ENCODE results near the gene PKIB. TPM values are rescaled to one million over a fixed set of nuclear protein-coding genes. Genes with fewer than 3 reads are reported as not detected.

Gene PKIB
- total RNA-seq, 1 donor from 2014 or later = 48.5 TPM

DNA sequence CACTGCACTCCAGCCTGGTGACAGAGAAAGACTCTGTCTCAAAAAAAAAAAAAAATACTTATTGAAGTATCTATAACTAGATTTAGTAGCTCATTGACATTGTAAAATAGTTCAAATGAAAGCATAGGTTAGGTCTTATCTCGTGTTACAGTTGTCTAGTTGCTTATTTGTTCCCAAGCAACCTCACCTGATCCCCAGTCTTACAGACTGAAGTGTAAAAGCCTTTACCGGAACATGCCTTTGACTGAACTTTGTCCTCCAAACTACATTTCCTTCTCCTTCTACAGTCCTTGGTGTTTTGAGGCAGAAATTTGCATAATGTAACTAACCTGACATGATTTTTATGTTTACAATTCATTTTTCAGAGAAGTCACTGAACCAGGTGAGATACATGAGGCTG is 61.0 kb downstream of the PKIB start:
- H3K4me3 ChIP-seq (ENCODE audit: low read depth, low read length) = no peak overlapping the region
- DNase-seq (ENCODE audit: low read depth) = no peak
- no peak for TF ChIP-seq CTCF (conservative IDR thresholded peaks at IDR 0.05; ENCODE audit: low read depth, low read length)

GRCh38 chr6:122673343-122673961 is 63.2 kb downstream of the PKIB start:
- no peak for TF ChIP-seq CTCF (conservative IDR thresholded peaks at IDR 0.05; ENCODE audit: low read depth, low read length)
- DNase-seq (ENCODE audit: low read depth) = no peak

GRCh38 chr6:122676146-122676545 is 65.9 kb downstream of the PKIB start:
- TF ChIP-seq CTCF (conservative IDR thresholded peaks at IDR 0.05; ENCODE audit: low read depth, low read length) = no peak

More at GRCh38 chr6:122673343-122673961, 63.2 kb downstream of the PKIB start:
- H3K4me3 ChIP-seq (ENCODE audit: low read depth, low read length) = no peak overlapping the region

DNA sequence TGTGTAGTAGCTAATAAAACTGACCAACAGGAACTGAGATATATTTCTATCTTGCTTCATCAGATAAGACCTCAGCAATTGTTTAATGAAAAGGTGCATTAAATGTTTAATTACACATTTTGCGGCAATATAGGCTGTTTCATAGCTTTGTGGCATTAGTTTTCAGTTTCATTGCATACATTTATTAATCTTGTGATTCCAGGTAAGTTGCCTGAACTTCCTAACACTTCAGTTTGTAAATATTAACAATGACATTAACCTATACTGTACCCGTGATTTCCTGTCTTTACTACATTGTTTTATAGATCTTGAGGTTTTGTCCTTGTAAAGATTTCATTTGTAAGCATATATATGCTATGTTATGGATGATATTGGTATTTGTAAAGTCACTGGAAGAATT is 66.5 kb downstream of the PKIB start:
- no peak for DNase-seq (ENCODE audit: low read depth)
- no peak overlapping the region for H3K4me3 ChIP-seq (ENCODE audit: low read depth, low read length)

More at GRCh38 chr6:122676146-122676545, 65.9 kb downstream of the PKIB start:
- DNase-seq (ENCODE audit: low read depth) = no peak
- no peak overlapping the region for H3K4me3 ChIP-seq (ENCODE audit: low read depth, low read length)

GRCh38 chr6:122677406-122677805 is 67.2 kb downstream of the PKIB start:
- no peak for TF ChIP-seq CTCF (conservative IDR thresholded peaks at IDR 0.05; ENCODE audit: low read depth, low read length)

More for the DNA sequence above, 66.5 kb downstream of the PKIB start:
- TF ChIP-seq CTCF (conservative IDR thresholded peaks at IDR 0.05; ENCODE audit: low read depth, low read length) = no peak

DNA sequence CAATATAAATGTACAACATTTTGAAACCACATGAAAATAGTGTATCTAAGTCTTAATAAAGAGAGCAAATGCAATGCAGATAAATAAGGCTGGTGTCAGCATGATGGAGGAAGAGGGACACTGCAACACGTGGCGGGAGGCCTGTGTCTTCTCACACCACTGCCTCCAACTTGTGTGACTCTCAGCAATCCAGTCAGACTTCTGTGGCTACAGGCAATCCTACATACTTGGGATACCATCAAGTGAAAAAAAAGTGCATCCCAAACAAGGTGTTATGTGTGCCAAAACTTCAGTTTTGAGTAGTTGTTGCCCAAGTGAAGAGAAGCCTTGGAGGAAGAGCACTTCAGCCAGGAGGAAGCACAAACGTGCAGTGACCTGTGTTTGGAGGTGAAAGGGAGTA is 68.6 kb downstream of the PKIB start:
- no peak for TF ChIP-seq CTCF (conservative IDR thresholded peaks at IDR 0.05; ENCODE audit: low read depth, low read length)
- DNase-seq (ENCODE audit: low read depth) = no peak
- no peak overlapping the region for H3K4me3 ChIP-seq (ENCODE audit: low read depth, low read length)

More at GRCh38 chr6:122677406-122677805, 67.2 kb downstream of the PKIB start:
- no peak for DNase-seq (ENCODE audit: low read depth)
- H3K4me3 ChIP-seq (ENCODE audit: low read depth, low read length) = no peak overlapping the region

DNA sequence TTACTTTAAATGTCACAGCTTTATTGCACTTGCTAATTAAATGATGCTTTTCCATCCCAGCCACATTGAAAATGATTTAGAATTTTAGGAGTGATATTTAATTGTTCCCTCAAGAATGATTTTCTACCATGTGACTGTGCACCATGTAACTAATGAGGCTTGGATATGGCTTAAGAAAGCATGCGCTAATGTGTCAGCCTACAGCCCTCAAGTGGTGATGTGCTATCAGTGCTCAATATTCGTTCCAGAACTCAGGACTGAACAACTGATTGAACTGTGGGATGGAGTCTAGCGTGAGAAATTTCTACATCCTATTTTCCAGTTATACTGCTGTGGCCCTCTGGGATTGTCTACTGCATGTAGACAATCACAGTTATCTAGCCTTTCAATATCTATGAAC is 71.5 kb downstream of the PKIB start:
- no peak for TF ChIP-seq CTCF (conservative IDR thresholded peaks at IDR 0.05; ENCODE audit: low read depth, low read length)
- H3K4me3 ChIP-seq (ENCODE audit: low read depth, low read length) = no peak overlapping the region
- no peak for DNase-seq (ENCODE audit: low read depth)
